ENCODE measurements around the gene LARP4.

DNA sequence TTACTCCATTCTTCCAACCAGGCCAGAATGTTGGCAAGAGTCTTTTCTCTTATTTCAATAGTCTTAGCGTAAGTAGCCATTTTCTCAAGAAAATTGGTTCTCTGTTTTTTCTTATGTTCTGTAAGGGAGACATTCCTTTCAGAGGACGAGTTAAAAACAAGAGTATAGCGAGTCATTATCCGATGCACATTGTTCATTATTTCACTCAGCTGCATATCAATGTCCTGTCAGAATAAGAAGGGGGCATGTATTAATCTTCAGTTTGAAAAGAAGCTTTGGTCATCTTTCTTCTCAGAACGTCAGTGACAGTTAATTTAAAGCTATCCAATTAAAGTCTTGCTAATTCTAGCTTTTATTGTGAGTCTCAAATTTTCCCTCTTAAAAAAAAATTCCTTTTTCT, 37.5 kb upstream of the LARP4 start:
- no peak for TF ChIP-seq CTCF (conservative IDR thresholded peaks at IDR 0.05; ENCODE audit: low read depth in 2 of 2)
- no peak for TF ChIP-seq POLR2AphosphoS5 (IDR thresholded peaks at IDR 0.05; ENCODE audit: low read depth)
- TF ChIP-seq EZH2phosphoT487 (IDR thresholded peaks at IDR 0.05; ENCODE audit: unreplicated experiment): no peak
- TF ChIP-seq, protein P1, sequence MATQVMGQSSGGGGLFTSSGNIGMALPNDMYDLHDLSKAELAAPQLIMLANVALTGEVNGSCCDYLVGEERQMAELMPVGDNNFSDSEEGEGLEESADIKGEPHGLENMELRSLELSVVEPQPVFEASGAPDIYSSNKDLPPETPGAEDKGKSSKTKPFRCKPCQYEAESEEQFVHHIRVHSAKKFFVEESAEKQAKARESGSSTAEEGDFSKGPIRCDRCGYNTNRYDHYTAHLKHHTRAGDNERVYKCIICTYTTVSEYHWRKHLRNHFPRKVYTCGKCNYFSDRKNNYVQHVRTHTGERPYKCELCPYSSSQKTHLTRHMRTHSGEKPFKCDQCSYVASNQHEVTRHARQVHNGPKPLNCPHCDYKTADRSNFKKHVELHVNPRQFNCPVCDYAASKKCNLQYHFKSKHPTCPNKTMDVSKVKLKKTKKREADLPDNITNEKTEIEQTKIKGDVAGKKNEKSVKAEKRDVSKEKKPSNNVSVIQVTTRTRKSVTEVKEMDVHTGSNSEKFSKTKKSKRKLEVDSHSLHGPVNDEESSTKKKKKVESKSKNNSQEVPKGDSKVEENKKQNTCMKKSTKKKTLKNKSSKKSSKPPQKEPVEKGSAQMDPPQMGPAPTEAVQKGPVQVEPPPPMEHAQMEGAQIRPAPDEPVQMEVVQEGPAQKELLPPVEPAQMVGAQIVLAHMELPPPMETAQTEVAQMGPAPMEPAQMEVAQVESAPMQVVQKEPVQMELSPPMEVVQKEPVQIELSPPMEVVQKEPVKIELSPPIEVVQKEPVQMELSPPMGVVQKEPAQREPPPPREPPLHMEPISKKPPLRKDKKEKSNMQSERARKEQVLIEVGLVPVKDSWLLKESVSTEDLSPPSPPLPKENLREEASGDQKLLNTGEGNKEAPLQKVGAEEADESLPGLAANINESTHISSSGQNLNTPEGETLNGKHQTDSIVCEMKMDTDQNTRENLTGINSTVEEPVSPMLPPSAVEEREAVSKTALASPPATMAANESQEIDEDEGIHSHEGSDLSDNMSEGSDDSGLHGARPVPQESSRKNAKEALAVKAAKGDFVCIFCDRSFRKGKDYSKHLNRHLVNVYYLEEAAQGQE (IDR thresholded peaks at IDR 0.05; ENCODE audit: unreplicated experiment): no peak
- no peak for TF ChIP-seq EZH2 (IDR thresholded peaks at IDR 0.05; ENCODE audit: low read depth, unreplicated experiment)
- no peak for TF ChIP-seq JUNB (IDR thresholded peaks at IDR 0.05; ENCODE audit: unreplicated experiment)
- no peak for TF ChIP-seq CREB1 (CRISPR knock-in tag; IDR thresholded peaks at IDR 0.05; ENCODE audit: low read depth)
